ENCODE measurements around the gene NEDD4.
"Not testable (repeated sequence)": the region's sequence is repeated elsewhere in the genome, so short reads cannot be mapped to it uniquely, and the experiment has no call there.

NEDD4 gene

DNA sequence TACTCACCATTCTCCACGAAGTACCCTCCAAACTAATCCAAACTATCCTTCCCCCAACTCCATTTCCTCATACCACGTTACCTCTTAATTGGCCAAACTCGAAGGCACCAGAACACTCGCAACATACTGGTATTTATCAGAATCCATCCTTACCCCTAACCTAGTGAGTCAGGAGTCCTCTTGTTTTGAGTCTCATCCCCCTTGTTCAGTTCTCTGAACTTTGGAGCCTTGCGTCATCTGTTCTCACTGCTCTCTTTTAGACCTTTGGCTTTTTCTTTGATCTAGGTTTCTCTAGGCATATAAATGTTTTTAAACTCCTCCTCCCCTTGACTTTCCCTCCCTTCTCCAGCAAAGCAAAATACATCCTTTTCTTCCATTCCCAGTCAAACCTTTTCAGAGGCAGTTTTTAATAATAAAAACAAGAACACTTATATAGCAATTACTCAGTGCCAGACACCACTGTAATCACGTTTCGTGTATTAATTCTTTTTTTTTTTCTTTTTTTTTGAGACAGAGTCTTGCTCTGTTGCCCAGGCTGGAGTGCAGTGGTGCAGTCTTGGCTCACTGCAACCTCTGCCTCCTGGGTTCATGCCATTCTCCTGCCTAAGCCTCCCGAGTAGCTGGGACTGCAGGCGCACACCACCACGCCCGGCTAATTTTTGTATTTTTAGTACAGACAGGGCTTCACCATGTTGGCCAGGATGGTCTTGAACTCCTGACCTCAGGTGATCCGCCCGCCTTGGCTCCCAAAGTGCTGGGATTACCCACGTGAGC lies 40.7 kb downstream of the NEDD4 start:
- DNase-seq: not testable (repeated sequence)

DNA sequence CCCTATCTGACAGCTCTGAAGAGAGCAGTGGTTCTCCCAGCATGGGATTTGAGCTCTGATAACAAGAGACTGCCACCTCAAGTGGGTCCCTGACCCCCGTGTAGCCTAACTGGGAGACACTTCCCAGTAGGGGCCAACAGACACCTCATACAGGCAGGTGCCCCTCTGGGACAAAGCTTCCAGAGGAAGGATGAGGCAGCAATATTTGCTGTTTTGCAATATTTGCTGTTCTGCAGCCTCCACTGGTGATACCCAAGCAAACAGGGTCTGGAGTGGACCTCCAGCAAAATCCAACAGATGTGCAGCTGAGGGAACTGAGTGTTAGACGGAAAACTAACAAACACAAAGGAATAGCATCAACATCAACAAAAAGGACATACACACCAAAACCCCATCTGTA lies 48.8 kb downstream of the NEDD4 start:
- DNase-seq: not testable (repeated sequence)

DNA sequence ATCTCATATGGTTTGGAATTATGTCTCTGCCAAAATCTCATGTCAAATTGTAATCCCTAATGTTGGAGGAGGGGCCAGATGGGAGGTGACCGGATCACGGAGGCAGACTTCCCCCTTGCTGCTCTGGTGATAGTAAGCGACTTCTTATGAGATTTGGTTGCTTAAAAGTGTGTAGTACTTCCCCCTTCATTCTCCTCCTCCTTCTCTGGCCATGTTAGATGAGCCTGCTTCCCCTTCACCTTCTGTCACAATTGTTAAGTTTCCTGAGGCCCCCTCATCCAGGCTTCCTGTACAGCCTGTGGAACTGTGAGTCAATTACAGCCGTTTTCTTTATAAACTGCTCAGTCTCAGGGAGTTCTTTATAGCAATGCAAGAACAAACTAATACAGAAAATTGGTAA lies 51.1 kb downstream of the NEDD4 start:
- no peak for DNase-seq

DNA sequence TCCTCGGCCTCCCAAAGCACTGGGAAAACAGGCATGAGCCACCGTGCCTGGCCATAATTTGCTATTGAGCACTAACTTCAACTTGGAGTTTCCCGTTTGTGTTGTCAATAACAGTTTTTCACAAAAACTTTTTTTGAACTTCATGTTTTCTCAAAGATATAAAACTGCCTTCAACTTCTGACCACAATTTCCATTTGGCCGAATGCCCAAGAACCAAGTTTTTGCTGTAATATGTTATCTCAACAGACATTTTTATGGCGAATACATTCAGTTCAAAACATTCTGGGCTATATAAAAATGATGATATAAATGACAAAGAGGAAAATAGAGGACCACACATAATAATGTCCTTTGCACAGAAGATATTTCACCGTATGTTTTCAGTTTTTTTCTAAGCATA lies 56.4 kb downstream of the NEDD4 start:
- DNase-seq: no peak

DNA sequence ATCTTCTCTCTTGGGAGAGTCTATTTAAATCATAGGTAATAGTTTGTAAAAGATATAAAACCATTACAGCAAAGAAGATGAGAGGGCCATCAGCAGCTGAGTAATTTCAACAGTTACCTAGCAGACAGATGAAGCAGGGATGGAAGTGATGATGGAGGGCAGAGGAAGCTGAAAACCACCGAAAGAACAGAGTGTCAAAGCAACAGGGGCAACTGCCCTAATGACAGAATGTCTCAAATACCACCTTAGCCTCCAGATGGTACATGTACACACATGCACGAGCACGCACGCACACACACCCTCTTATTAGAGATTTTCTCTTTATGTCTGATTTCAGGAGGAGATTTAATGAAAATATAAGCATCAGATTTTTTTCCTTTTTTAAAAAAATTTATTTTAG lies 64.5 kb downstream of the NEDD4 start:
- no peak for DNase-seq

- no peak for DNase-seq
These were observed 71.7 kb downstream of the NEDD4 start for GRCh38 chr15:55921744-55922143.

DNA sequence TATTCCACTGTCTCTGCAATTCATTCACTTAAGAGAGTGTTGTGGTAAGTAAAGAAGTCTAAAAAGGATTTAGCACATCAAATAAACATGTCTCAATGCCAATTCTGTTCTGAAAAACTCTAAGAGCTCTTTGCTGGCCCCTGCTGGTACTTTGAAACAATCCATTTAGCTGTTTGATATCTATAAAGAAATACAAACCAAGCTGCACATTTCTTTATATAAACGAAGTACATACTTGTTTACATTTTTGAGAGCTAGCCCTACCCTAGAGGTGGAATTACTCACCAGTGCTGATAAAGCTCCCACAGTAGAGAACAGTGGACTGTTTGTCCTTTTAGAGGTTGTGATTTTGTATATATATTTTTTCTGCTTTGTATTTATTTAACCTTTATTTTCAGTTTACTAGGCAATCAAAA lies 75.5 kb downstream of the NEDD4 start:
- no peak for DNase-seq

DNA sequence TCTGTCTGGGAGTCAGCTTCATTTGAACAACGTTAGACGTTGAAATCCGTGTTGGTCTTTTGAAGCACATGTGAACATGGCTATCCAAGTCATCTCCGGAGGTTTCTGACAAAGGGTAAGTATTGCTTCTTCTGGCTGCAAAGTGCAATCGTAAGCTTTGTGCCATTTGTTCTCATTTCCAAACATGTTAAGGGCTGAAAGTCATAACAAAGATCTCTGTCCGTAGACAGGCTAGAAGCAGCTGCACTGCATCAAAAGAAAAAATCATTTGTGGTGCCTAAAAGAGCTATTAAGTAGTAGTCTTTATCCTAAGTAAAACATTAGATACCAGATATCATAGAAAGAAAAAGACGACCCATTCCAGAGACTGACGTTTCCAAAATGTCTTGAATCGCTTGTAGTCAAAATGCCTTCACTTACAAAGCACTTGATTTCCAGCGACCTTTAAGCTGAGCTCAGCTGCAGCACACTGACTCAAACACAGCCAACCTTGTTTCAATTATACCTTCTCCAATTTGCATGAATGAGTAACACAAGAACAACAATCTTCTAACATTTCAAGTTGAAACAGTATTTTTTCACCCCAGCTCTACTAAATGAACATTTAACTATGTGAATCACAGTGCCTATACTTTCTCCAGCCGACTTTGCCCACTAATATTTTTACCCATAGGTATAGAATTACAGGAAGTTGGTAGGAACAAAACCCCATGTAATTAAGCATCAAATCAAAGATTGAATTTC lies 76.6 kb downstream of the NEDD4 start:
- no peak for DNase-seq

DNA sequence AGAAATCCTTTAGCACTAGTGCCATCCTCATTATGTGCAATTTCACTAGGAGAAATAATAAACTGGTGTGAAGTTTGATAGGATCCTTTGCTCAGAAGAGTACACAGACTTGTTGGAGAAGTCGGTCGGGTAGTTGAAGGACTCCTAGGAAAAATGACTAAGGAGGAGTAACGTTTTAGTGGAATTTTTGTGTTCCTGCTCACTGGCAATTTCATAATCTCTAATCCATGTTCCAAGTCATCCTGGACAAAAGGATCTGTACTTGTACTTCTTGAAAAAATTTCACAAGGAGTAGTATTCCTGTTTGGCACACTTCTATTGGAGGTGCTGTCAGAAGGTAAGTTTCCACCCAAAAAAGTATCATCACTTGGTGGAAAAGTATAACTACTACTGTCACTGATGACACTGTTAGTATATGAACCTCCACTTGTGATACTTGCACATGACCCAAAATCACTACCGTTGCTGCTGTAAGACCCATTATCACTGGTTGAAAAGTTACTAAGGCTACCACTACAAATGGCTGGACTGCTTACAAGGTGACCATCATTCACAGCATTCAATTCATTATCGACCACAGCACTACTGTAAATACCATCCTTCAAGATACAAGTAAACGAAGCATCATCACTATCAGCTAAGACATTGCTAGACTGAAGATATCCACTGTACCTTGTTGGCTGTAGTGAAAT lies 77.4 kb downstream of the NEDD4 start:
- no peak for DNase-seq

DNA sequence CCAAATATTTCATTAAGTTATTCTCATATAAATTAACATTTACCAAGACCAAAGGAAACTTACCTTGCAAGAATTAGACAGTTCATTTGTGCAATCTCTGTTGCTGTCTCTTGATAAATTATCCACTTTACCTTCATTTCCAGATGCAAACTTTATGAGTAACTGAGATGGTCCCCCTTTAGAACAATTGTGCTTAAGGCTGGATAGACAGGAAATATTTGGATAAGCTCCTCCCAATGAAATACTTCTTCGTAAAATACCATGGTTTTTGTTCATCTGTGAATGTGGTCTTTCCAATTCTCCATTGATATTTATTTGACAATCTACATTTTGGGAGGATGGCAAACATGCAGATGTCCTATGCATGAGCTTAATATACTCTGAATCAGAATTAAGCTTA lies 78.2 kb downstream of the NEDD4 start:
- DNase-seq: no peak

DNA sequence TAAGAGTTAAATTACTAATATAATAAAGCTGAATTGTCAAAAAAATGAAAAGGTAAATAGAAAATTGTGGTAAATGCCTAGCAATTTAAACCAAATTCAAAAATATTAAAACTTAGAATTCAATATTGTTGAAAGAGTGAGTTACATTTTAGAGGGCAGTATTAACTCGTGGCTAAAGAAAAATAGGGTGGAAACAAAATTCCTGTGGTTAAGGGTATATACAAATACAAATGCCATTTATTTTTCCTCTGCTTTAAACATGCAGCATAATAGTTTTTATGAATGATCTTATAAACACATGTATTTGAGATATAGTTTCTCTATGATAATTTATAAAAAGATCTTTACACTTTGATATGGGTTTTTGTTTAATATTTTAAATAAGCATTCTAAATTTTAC lies 79.0 kb downstream of the NEDD4 start:
- DNase-seq: no peak

GRCh38 chr15:55912982-55913381 lies 80.4 kb downstream of the NEDD4 start:
- DNase-seq: no peak

DNA sequence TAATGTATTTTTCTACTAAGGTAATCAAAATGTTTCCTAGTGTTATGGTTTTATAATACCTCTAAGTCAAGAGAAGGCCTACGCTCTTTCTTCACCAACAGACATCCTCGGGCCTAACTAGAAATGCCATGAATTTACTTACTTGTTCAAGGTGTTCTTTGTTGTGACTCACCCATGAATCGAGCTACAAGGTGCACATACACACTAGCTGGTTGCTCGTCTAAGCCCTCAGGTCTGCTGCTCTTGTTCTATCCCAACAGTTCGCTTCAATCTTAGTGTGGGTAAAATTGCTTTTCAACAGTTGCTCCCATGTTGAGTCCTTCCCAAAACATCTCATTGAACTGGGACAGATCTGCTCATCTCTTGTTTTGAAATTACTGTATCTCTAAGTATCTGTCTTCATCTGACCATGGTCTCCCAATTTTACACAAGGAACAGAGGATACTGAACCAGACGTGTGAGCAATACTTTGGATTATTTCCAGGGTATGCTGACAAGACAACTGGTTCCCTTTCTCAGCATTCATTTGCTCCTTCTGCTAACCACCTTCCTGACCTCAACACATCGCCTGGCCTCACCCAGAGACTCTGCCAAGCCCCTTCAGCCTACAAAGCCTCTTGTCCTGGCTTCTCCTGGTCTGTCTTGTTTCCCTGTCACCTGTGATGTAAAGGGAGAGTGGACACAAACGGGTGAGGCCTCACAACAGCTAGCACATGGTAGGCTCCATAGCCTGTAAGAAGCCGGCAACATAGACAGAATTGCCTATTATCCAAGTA lies 84.2 kb downstream of the NEDD4 start:
- no peak for DNase-seq

DNA sequence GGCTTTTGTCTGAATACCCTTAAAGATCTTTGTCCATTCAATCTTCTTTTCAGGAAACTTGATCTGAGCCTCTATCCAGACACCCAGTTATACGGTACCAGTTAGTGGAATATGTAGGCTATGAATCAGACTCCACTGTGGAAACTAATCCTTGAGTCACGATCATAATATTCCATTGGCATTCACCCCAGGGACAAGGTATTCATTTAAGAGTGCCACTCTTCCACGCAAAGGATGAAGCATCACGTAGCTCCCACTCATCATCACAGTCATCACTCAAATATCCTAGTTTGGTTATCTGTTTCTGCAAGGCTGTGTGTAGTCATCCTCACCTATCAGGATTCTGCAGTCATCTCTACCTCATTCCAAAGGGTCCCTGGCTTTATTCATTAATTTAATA lies 85.6 kb downstream of the NEDD4 start:
- DNase-seq: no peak

DNA sequence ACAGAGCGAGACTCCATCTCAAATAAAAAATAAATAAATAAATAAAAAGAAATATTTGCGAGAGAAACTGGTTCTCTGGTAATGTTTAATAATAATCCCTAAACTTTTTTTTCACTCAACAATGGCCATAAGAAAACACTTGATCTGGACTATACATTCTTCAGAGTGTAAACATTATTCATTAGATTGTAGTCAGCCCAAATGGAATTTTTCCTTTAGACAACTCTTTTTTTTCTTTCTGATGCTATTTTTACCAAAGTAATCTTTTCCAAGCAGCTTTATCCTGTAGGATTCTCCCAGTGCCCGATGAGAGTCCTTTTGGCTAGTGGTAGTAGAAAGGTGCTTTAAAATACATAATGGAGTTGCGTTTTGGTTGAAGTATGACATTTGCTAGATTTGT lies 90.4 kb downstream of the NEDD4 start:
- no peak for DNase-seq

DNA sequence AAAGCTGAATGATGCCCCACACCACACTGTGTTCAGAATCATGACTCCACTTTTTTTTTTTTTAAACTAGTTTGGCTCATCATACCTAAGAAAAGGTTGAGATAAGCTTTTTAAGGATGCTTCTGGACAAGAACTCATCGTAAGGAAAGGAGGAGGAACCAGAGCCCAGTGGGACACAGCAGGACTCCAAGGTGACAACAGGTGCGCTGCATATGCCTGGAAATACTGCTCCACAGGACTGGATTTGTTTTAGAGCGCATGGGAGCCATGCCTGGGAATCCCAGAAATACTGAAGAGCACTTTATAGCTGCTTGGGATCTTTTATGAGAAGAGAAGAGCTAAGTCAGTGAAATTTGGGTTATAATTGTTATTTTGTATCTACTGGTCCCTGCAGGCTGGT lies 93.4 kb downstream of the NEDD4 start:
- no peak for DNase-seq

- no peak for DNase-seq
These were observed 93.9 kb downstream of the NEDD4 start for GRCh38 chr15:55899537-55899936.

DNA sequence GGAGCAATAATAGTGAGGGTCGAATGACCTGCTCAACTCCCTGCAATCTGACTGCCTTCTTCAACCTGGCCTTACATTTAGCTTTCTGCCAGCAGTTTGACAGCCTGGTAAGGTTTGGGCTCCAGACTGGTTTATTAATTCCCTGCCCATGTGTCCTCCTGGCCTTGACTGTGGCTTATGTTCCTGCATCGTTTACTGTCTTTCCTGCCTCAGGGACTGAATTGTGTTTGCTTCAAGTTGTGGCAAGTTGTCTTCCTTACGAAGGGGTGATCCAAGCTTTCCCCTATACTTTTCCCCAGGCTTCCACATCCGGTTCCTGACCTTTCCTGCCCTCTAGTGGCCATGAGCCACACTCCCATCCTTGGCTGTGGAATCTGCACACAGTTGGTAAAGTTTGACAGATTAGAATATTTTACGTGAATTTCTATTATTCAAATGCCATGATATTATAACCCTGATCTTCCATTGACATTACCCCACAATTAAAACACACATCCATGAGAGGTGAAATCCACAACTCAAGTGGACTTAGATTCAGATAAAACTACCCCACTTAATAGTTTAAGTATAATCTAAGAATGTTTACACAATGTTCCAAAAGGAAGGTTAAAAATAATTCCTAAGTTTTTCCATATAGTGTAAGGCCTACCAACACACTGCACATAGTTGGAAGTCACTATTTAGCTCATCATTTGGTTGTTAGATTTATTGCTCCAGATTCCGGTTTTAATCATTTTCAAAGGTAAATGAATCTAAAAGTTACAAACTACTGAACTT lies 95.7 kb downstream of the NEDD4 start:
- no peak for DNase-seq

DNA sequence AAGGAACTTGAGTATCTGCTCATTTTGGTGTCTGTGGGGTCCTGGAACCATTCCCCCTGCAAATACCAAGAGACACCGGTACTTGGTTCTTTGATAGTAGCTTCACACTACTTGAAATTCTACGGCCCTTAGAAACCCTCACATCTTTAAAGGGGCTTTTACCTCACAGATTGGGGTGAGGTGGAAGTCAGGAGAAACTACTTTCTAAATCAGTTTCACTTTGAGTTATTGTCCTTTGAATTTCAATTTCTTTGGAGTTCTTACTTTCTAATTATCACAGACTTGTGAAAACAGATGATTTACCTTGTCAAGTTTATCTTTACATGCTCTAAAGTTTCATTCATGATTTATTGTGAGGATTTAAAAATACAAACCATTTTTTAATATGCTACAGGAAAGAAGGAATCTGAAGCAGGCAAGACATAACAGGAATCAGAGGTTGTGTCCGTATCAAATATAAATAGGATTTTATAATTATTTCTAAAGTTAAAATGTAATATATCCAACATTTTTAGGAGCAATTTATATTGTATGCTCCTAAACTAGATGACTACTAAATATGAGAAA lies 98.9 kb downstream of the NEDD4 start:
- DNase-seq: no peak

DNA sequence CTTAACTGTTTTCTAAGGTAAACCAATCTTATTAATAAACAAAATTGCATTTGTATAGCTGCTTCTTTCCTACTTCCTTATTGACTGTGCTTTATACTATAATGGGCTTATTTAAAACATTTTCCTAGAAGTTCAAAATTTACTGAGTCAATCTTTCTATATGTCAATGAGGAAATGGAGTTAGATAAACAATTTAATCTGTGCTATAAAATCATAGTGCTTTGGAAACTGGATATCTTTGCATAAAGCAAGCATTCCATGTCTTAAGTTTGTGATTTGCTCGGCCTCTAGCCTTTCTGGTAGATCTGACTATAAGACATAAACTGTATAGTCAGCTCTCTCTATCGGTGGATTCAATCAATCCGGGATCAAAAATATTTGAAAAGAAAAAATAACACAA lies 99.6 kb downstream of the NEDD4 start:
- DNase-seq: no peak

DNA sequence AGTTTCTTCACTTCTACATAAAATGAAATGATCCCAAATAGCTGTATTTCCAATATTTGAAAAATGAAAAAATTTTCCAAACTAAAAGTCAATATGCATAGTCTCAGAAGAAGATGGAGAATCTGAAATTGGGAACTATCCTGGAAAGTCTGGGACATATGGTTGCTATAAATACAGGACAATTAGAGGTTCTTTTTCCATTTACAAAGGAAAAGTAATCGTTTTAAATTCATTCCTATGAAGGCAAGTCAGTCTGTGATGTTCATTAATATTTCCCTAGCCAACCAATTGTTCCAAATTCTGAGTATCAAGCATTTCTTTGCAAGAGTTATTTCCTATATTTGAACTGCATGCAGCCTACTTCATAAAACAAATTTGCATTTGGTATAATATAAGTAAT lies 102.2 kb downstream of the NEDD4 start:
- no peak for DNase-seq

DNA sequence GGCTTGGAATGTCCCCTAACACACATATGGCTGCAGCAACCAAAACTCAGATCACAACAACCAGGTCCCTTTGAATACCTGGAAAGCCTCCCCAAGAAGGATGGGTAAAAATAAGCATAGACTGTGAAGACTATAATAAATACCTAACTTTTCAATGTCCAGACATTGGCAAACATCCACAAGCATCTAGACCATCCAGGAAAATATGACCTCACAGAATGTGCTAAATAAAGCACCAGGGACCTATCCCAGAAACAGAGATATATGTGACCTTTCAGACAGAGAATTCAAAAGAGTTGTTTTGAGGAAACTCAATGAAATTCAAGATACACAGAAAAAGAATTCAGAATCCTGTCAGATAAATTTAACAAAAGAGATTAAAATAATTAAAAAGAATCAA lies 109.2 kb downstream of the NEDD4 start:
- no peak for DNase-seq
